OCI-LY3 (cell line): Measurements from ENCODE around the gene DDIT3.
"Not testable (repeated sequence)": the region's sequence is repeated elsewhere in the genome, so short reads cannot be mapped to it uniquely, and the experiment has no call there.

Experiments used
- CTCF ChIP-seq: fragments of 200-600, 300-600 bp; sonication (generic); IDR thresholded peaks from 2 replicates; pipeline ENCODE4 v1.5.1; 2014; ENCODE audit warnings: antibody characterized with exemption, low read length, low read depth
- EZH2phosphoT487 ChIP-seq: fragments of 200-600 bp; shearing (Covaris generic); IDR thresholded peaks from 2 replicates; pipeline ENCODE4 v1.6.1; 2018; ENCODE audit warnings: antibody characterized with exemption, mixed run types, low read depth

GRCh38 chr12:57514246-57514645, 6.1 kb downstream of the DDIT3 start:
- TF ChIP-seq CTCF, EZH2phosphoT487: not testable (repeated sequence)
